Osteoblast (primary cell): ENCODE measurements around the gene LIN7C. TPM values are rescaled to one million over a fixed set of nuclear protein-coding genes. Genes with fewer than 3 reads are reported as not detected.

Experiments
- DNase-seq: peaks from one replicate; pipeline ENCODE4 v3.0.0; 2011; ENCODE audit warnings: low spot score, mixed read lengths; ENCODE audit not compliant: insufficient read length; ENCODE audit errors: missing footprints
- H2AFZ ChIP-seq: 2 replicates; pipeline ENCODE4 v1.6.0; 2011; ENCODE audit warnings: mild to moderate bottlenecking, low read length
- H3K27ac ChIP-seq: 2 replicates; pipeline ENCODE4 v1.5.1; 2011; ENCODE audit warnings: mild to moderate bottlenecking, low read depth, low read length, moderate library complexity
- H3K27me3 ChIP-seq: 2 replicates; pipeline ENCODE4 v1.6.0; 2012; ENCODE audit warnings: mild to moderate bottlenecking, control low read depth, inconsistent platforms, low read length, moderate library complexity; ENCODE audit not compliant: insufficient read depth
- H3K36me3 ChIP-seq: 2 replicates; pipeline ENCODE4 v1.5.1; 2011; ENCODE audit warnings: mild to moderate bottlenecking, low read length, control low read depth, moderate library complexity; ENCODE audit not compliant: insufficient read depth
- H3K4me1 ChIP-seq: 2 replicates; pipeline ENCODE4 v1.5.1; 2011; ENCODE audit warnings: mild to moderate bottlenecking, low read length, control low read depth, moderate library complexity; ENCODE audit not compliant: insufficient read depth
- H3K4me2 ChIP-seq: 2 replicates; pipeline ENCODE4 v1.6.0; 2011; ENCODE audit warnings: mild to moderate bottlenecking, low read length; ENCODE audit not compliant: insufficient read depth
- H3K4me3 ChIP-seq: fragments of 200-600 bp; sonication (generic); 3 replicates; pipeline ENCODE4 v1.5.1; 2012; ENCODE audit warnings: mild to moderate bottlenecking, low read length, inconsistent platforms; ENCODE audit not compliant: insufficient read depth
- H3K79me2 ChIP-seq: 2 replicates; pipeline ENCODE4 v1.6.0; 2012; ENCODE audit warnings: mild to moderate bottlenecking, low read length, control low read depth, inconsistent platforms; ENCODE audit not compliant: insufficient read depth
- H3K9me3 ChIP-seq: 2 replicates; pipeline ENCODE4 v1.5.1; 2011; ENCODE audit warnings: low read depth, low read length, control low read depth
- H4K20me1 ChIP-seq: 2 replicates; pipeline ENCODE4 v1.6.0; 2012; ENCODE audit warnings: mild to moderate bottlenecking, low read length, control low read depth; ENCODE audit not compliant: insufficient read depth
- CTCF ChIP-seq: IDR thresholded peaks from 2 replicates; pipeline ENCODE4 v1.5.1; 2011; ENCODE audit warnings: mild to moderate bottlenecking, low read depth, low read length, moderate library complexity; ENCODE audit errors: extremely low read depth
- total RNA-seq: library from RNA; depleted of rRNA; stranded (reverse); fragments of >200 nt; gene quantifications from 2 replicates; pipeline ENCODE4 v1.2.3, GENCODE V29; 2012

Gene LIN7C
- total RNA-seq, 1 donor: 69.5 TPM

DNA sequence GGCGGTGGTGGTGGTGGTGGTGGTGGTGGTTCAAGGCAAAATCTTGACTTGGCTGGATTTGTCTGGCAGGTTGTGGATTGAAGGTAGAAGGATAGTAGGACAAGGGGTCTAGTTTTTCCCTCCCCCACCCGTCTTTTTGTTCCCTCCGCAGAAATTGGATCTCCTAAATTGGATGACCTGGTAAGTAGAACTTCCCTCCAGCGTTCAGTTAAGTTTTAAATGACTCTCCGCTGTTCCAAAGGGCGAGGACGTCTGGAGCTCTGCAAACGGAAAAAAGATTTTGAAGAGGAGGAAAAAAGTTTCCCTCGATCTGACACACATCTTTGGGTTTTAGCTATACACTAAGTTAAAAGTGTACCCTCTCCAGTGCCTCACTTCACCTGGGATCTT lies 33.6 kb downstream of the LIN7C start:
- peaks cover 38% of the 10 kb centered on the region for H3K4me1 ChIP-seq
- peak overlapping the region; percentile 88 for H2AFZ ChIP-seq
- peaks cover 38% of the 10 kb centered on the region for H3K79me2 ChIP-seq
- peak; percentile 68 for DNase-seq
- peak overlapping the region; percentile 88 for H3K4me3 ChIP-seq
- no peaks in the 10 kb centered on the region for H3K27me3 ChIP-seq
- peak overlapping the region; percentile 94 for H3K4me2 ChIP-seq
- no peak for TF ChIP-seq CTCF
- no peaks in the 10 kb centered on the region for H3K9me3 ChIP-seq
- peak overlapping the region; percentile 52 for H3K27ac ChIP-seq
- H3K36me3 ChIP-seq: no peaks in the 10 kb centered on the region
- H4K20me1 ChIP-seq: peaks cover 17% of the 10 kb centered on the region

GRCh38 chr11:27472398-27473016 lies 34.1 kb downstream of the LIN7C start, which contains the start of gene LGR4:
TSS of gene LGR4 (minus strand) at chr11:27472790. CDS start at chr11:27472302, 488 bp downstream.
- no peaks in the 10 kb centered on the region for H3K27me3 ChIP-seq
- no peak for TF ChIP-seq CTCF
- DNase-seq: peak; percentile 97
- peaks cover 43% of the 10 kb centered on the region for H3K79me2 ChIP-seq
- H4K20me1 ChIP-seq: peaks cover 17% of the 10 kb centered on the region
- peak within 1 kb of the TSS; percentile 88 for H3K4me3 ChIP-seq
- peak within 1 kb of the TSS; percentile 79 for H3K27ac ChIP-seq
- peak within 1 kb of the TSS; percentile 90 for H2AFZ ChIP-seq
- peak within 1 kb of the TSS; percentile 94 for H3K4me2 ChIP-seq
- peaks cover 42% of the 10 kb centered on the region for H3K4me1 ChIP-seq
- H3K9me3 ChIP-seq: no peaks in the 10 kb centered on the region
- no peaks in the 10 kb centered on the region for H3K36me3 ChIP-seq

DNA sequence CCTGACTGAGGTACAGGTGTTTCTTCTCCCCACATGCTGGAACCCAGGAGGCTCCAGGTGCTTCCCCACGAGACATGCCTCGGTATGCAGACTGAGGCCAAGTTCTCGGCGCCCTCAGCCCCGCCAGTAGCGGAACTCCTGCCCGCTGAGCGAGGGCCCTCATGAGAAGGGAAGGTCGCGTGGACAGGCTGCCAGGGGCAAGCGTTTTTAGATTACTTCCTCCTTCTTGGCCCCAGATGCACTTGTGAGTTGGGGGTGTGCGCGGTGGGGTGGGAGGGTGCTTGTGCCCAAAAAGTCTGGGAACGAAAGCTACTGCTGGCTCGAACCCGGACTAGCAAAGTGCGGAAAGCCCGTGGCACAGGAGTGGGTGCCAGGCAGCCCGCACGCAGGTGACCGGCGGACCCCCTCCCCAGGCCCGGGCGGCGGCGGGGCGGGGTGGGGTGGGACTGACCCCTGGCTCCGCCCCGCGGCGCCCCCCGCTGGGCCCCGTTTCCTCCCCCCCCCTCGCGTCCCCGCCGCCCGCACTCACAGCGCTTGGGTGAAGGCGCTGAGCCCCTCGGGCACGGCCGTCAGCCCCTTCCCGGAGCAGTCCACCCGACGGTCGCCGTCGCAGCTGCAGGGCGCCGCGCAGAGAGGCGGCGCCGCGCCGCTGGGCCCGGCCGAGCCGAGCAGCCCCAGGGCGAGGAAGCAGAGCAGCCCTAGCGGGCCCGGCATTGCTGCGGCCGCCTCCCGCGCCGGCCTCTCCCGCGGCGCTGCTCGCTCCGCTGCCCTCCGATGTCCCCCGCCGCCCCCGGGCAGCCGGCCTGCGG lies 34.8 kb downstream of the LIN7C start:
- Histone ChIP-seq H3K79me2 (peaks cover 50% of the 10 kb centered on the region), H3K9me3 (no peaks in the 10 kb centered on the region), H3K4me2 (peak overlapping the region; percentile 94), H3K36me3 (no peaks in the 10 kb centered on the region), H3K27ac (peak overlapping the region; percentile 79), H4K20me1 (peaks cover 17% of the 10 kb centered on the region), H2AFZ (peak overlapping the region; percentile 90), H3K4me1 (peaks cover 42% of the 10 kb centered on the region), H3K4me3 (peak overlapping the region; percentile 88), H3K27me3 (no peaks in the 10 kb centered on the region)
- peak; percentile 82 for DNase-seq
- TF ChIP-seq CTCF: no peak
